GM21360 (cell line): ENCODE results near the gene COMMD1.
"Not testable (repeated sequence)": the region's sequence is repeated elsewhere in the genome, so short reads cannot be mapped to it uniquely, and the experiment has no call there.

ENCODE experiments used
- ATAC-seq: cut with Tn5 transposase; IDR thresholded peaks from one replicate; pipeline ENCODE4 v1.9.1; 2021; ENCODE audit warnings: mild to moderate bottlenecking, moderate library complexity; ENCODE audit not compliant: unreplicated experiment

COMMD1 gene

DNA sequence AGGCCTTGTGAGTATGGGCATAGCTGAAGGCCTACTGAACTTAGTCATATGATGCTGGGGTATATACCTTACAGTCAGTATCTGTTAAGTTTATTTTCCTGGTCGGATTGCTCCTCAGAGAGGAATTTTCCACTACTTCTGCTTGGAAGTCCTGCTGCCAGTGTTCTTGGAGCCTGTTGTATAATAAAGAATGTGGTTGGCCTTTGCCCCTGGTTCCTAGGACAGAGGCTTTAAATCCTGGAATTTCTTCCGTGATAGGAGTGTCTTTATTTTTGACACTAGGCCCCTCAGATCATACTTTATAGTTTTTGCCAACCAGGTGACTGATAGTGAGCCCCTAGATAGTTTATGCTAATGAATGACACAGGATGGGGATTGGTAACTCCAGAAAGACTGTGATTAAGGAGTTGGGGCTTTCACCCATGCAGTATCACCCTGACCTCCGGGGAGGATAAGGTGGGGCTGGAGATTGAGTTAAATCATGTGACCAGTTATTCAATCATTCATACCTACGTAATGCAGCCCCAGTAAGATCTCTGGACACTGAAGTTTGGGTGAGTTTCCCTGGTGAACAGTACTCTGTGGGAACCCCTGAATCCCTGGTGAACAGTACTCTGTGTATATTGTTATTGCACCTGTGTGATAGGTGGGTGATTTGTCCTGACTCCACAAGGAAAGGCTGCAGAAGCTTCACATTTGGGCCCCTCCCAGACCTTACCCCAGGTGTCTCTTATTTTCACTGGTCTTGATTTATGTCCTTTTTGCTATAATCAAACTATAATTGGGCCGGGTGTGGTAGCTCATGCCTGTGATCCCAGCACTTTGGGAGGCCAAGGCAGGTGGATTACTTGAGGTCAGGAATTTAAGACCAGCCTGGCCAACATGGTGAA, 56.9 kb downstream of the COMMD1 start:
- ATAC-seq: no peak

DNA sequence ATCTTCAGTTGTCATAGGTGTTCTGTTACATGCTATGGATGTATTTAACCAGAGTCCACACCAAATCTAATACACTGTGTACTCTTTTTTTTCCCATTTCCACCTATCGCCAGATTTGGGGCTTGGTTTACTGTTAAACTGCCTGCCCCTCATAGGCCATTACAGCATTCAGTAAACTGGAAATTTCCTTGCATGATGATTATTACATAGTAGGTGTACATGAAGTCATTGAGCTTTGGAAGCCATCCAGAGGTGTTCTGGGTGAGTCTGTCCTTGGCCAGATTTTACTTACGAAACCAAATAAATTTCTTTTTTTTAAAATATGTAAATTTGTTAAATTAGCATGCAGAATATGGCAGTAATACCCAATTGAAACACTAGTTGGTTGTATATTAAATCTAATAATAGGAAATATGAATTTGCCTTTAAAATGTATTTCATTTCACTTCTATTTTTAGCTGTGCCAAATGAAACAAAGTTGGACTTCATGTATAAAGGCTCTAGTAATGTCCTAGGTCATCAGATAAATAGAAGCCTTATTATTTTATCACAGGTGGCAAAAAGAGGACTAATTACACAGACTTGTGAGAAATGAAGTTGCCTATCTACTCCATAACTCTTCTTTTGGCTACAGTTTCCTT, 60.7 kb downstream of the COMMD1 start:
- no peak for ATAC-seq

DNA sequence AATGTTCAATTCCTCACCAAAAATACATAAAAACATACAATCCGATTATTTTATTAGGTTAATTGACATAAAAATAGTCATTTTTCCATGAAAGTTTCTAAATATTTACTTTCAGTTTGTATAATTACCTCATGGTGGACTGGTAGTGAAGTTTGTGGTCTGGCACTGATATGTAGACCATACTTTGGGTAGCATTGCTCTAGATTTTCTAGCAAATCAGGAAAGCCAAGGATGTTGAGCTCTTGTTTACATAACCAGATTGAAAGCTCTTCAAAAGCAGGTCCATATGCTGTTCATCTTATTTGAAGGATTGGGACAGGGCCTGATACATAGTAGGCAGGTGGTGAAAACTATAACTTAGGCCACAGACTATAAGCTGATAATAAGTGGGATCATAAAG, 61.8 kb downstream of the COMMD1 start:
- no peak for ATAC-seq

DNA sequence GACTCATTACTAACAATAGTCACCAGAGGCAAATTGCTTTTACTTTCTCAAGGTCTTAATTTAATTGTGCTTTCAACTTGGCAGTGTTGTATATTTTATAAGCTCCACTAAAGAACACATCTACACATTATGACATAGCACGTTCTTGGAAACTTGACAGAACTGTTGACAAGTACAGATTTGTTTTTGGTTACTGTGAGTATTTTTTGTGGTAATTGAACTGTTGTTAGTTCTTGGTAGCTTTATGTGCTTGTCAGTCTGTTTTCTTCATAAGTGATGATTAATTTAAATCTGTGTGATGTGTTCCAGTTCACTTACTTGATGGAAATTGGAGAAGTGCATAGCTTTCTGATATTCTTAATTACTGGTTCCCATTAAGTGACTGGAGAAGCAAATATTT, 63.9 kb downstream of the COMMD1 start:
- ATAC-seq: no peak

DNA sequence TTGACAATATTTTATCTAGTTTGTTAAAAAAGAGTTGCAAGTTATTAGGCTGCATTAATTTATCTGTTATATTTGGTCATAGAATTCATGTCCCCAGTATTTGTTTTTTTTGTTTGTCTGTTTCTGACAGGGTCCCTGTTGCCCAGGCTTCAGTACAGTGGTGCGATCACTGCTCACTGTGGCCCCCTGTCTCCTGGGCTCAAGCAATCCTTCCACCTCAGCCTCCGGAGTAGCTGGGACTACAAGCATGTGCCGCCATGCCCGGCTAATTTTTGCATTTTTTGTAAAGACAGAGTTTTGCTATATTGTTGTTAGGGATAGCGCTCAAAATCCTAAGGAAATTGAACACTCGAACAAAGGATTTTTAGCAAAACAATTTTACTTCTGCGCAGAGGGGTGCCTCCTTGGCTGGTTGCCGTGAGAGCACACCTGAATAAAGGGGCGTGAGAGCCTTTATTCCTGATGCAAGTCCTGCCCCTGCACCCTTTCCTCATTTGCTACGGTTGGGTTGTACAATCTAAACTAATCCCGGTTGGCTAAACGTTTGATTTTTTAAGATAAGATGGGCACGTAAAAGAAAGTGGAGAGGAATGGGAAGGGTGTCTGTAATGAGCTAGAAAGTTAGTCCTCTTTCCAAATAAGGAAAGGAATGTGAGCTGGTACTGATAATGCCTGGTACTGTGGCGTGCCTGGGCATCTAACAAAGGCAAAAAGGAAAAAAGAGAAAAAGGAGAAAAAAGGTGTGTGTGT, 65.5 kb downstream of the COMMD1 start:
- no peak for ATAC-seq

DNA sequence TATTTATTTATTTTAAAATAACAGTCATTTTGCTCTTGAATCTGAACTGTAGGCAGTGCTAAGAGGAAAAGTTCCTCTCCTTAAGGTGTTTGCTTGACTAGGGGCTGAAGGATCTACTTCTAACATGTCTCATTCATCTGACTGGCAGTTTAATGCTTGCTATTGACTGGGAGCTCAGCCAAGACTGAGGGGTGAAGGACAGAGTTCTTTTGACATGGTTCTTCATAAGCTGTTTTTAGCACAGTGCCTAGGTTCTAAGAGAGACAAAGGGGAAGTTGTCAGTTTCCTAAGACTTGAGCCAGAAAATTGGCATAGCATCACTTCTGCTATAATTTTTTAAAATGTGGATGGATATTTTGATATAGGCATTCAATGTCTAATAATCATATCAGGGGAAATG, 73.0 kb downstream of the COMMD1 start:
- ATAC-seq: peak; percentile 60

DNA sequence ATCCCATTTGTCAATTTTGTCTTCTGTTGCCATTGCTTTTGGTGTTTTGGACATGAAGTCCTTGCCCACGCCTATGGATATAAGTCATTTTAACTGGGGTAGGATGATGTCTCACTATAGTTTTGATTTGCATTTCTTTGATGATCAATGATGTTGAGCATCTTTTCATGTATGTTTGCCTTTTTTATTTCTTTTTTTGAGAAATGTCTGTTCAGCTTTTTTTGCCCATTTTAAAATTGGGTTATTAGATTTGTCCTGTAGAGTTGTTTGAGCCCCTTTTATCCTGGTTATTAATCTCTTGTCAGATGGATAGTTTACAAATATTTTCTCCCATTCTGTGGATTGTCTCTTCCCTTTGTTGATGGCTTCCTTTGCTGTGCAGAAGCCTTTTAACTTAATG, 75.3 kb downstream of the COMMD1 start:
- no peak for ATAC-seq

DNA sequence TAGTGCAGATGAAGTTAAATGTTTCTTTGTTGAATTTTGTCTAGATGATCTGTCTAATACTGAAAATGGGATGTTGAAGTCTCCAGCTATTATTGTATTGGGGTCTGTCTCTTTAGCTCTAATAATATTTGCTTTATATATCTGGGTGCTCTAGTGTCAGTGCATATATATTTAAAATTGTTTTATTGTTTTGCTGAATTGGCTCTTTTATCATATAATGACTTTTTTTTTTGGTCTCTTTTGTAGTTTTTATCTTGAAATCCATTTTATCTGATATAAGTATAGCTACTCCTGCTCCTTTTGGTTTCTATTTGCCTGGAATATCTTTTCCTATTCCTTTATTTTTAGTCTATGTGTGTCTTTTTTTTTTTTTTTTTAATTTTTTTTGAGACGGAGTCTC, 79.2 kb downstream of the COMMD1 start:
- no peak for ATAC-seq

DNA sequence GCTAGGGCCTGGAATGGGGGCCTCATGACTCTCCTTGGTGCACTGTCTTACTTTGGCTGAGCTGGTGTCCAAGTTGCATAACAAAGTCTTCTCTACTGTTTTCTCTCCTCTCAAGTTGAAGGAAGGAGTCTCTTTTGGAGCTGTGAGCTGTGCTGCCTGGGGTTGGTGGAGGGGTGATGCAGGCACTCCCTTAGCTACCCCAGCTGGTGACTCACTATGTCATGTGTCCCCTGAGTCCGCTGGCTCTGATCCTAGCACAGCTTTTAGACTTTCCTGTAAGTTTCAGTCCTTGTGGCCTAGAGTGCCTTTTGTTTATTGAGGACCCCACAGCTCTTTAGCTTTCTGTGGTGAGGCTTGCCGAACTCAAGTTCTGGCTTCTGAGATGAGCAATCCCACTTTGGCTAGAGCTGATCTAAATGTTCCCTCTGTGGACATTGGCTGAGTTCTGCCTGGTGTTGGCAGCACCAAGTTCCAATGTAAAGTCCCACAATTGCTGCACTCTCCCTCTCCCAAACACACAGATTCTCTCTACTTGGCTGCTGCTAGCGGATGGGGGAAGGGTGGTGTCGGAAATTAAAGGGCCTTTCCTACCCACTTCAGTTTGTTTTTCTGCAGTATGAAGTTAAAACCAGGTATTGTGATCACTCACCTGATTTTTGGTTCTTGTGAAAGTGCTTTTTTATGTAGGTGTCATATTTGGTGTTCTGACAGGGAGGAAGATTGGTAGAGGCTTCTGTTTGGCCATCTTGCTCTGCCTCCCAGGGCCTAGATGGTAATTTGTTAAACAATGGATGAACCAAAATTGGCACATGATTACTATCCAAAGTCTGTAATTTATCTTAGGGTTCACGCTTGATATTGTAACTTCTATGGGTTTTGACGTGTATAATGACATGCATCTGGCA, 83.2 kb downstream of the COMMD1 start:
- ATAC-seq: no peak

DNA sequence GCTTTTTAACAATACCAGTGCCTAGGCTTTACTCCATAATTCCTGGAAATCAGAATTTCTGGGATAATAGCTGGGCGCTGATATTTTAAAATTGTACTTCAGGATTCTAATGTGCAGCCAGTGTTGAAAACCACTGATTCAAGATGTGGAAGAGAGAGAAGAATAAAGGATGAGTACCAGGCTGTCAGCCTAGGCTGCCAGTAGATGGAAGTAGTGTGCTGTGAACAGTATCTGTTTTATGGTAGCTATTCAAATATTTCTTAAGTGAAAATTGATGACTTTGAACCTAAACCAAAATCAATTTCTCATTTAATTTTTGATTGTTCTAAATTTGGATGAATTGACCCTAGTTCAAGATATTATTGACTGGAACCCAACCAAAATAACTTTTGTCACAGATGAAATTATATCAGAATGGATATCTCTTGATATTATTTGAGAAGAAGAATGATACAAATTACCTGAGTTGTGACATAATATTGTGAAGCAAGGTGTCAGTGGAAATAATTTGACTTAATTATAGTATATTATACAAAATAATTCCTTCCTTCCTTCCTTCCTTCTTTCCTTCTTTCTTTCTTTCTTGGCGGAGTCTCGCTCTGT, 88.0 kb downstream of the COMMD1 start:
- ATAC-seq: no peak

DNA sequence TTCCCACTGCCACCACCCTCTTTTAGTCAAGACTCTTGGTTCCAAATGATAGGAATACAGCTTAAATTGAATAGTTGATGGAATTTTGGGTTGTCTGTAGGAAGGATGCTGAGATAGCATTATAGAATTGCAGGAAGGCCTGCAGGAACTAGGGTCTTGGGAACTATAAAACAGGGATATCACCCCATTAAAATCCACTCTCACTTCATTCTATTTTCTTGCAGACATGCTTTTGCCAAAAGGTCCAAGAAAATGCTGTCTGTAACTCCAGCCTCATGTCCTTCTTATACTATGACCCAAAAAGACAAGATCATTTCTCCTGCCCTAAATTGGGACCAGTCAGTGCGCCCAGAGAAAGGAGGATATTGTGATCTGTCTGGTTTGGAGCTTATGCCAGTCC, 89.1 kb downstream of the COMMD1 start:
- ATAC-seq: no peak

DNA sequence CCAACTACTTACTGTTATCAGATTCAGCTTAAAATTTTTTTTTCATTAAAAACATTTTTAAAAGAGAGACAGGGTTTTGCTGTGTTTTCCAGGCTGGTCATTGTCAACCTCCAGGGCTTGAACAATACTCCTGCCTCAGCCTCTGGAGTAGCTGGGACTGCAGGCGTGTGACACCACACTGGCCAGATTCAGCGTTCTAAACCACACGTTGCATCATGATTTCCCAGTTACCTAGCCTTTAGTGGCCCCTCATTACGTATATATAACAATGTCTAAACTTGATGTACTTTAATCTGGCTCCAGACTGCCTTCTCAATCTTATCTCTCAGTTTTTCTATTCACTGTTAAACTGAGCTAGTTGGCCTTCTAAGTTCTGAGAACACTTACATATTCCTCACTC, 89.6 kb downstream of the COMMD1 start:
- ATAC-seq: peak; percentile 29

DNA sequence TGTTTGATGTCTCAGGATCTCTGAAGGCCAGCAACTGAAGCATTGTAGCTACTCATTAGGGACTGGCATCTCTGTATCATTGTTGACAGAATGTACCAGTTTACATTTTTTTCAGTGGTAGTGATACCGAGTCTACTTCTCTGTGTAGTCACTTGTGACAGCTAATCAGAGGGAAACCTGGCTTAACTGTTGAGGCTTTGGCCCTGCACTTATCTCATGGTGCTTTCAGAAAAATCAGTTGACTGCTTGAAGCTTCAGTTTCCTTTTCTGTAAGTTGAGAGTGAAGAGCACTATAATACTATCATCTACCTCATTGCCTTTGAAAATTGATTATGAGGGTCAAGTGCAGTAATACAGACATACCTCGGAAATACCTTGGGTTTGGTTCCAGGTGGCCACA, 90.0 kb downstream of the COMMD1 start:
- peak; percentile 71 for ATAC-seq

DNA sequence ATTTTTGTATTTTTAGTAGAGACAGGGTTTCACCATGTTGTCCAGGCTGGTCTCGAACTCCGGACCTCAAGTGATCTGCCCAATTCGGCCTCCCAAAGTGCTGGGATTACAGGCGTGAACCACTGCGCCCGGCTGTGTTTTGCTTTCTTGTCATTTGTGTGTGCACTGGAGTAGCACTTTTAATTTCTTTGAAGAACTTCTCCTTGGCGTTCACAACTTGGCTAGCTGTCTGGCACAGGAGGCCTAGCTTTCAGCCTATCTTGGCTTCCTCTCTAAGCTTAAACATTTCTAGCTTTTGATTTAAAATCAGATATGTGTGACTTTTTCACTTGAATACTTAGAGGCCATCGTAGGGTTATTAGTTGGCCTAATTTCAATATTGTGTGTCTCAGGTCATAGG, 93.0 kb downstream of the COMMD1 start:
- no peak for ATAC-seq

DNA sequence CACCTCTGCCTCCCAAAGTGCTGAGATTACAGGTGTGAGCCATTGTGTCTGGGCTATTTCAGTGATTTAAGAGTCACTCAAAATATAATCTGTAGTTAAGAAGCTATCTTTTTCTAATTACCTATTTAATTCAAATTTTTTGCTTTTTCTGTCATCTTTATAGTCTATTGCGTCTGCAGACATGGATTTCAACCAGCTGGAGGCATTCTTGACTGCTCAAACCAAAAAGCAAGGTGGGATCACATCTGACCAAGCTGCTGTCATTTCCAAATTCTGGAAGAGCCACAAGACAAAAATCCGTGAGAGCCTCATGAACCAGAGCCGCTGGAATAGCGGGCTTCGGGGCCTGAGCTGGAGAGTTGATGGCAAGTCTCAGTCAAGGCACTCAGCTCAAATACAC, 95.1 kb downstream of the COMMD1 start:
- ATAC-seq: no peak

DNA sequence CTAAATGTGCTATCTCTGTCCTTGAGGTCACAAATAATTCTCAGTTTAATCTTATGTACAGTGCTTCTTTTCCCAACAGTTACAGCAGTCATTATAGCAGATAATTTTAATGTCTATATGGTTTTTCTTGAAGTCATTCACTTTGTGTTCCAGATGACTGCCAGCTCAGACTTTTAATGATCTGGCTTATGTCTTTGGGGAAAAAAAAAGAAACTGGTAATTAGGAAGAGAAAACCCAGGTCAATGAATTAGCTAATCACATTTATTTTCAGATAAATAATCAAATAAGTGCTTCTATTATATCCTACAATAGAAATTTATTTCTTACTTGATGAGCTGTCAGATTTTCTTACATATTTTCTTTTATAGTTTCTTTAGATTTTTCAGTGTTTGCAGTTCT, 96.0 kb downstream of the COMMD1 start:
- no peak for ATAC-seq

DNA sequence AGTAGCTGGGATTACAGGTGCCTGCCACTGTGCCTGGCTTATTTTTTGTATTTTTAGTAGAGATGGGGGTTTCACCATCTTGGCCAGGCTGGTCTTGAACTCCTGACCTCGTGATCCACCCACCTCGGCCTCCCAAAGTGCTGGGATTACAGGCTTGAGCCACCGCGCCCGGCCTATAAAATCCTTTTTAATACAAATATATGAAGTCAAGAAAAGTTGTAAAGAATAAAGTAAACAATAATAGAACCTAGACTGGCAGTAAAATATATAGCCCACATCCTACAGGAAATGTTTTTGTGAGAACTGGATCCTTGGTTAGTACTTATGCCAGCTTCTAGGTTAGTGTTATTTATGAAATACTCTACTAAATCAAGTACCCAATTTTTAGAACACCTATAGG, 99.0 kb downstream of the COMMD1 start:
- not testable (repeated sequence) for ATAC-seq

DNA sequence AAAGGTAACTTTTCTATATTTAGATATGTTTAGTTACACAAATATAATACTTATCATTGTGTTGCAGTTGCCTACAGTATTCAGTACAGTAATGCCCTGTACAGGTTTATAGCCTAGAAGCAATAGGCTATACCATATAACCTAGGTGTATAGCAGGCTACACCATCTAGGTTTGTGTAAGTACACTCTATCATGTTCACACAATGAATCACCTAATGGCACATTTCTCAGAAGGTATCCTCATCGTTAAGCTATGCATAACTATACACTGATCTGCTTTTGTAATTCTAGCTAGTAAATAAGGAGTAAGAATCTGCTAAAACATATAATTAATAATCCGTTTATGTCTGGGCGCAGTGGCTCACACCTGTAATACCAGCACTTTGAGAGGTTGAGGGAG, 102.1 kb downstream of the COMMD1 start:
- ATAC-seq: no peak

DNA sequence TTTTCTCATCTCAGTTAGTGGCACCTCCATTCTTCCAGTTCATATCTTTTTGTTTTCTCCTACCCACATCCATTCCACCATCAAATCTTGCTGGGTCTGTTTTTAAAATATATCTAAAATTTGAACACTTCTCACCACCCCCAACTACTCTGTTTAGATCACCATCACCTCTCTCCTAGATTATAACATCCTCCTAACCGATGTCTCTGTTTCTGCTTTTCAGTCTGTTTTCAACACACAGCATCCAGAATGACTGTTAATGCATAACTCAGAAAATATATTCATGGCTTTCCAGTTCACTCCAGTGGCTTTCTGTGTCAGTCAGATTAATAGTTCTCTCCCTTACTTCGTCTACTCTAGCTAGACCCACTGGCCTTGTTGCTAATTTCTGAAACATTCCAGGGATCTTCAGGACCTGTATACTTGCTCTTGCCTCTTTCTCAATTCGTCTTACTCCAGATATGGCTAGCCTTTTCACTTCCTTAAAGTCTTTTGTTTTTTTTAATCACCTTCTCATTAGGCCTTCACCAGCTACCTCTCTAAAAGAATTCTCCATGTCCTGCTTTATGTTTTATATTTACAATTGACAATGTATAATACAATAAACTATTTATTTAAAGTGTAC, 105.3 kb downstream of the COMMD1 start:
- no peak for ATAC-seq

DNA sequence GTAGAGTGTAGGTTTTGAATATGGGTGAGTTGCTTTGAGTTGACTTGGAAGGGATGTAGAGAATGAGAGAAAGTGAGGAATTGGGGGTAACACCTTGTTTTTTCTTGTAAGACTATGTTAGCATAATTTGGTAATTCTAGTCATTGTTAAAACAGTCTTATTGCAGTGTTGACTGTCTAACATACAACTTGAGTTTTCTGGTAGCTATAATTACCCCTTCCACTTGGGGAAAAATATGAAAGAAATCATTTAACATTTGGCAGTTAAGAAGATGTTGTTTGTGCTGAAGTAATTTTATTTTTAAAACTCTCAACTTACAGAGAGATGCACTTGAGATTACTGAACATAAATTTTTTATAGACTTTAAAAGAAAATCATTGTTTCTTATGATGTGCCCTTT, 108.2 kb downstream of the COMMD1 start:
- no peak for ATAC-seq
